SK-N-SH treated with all-trans-retinoic acid at 6 μM for 48 hours (cell line): ENCODE data around the gene TTC28.

Experiments
- ZFP3 ChIP-seq: fragments of 250-450 bp; sonication (Bioruptor Pico); IDR thresholded peaks from 2 replicates; pipeline ENCODE4 v1.5.0; 2020; ENCODE audit warnings: mild to moderate bottlenecking, moderate library complexity
- ZFP30 ChIP-seq: fragments of 450-650 bp; formaldehyde crosslinking; IDR thresholded peaks from 2 replicates; pipeline ENCODE4 v1.5.0; 2022; ENCODE audit warnings: mild to moderate bottlenecking, moderate library complexity

- TF ChIP-seq ZFP30 (CRISPR knock-in tag), result no peak
- no peak for TF ChIP-seq ZFP3 (CRISPR knock-in tag)
Observed at GRCh38 chr22:28187612-28188011, 492.0 kb downstream of the TTC28 start.
